Measurements from ENCODE around the gene CALHM3. TPM values are rescaled to one million over a fixed set of nuclear protein-coding genes. Genes with fewer than 3 reads are reported as not detected.

CALHM3 gene
- total and polyA plus RNA-seq, 7 experiments from 2014 or later, result not detected

GRCh38 chr10:103429647-103430046 lies 49.4 kb downstream of the CALHM3 start:
- peaks cover 16 to 58% (median 40%) of the 10 kb centered on the region in 7 donors for H3K4me1 Mint-ChIP-seq
- DNase-seq, result peak in 3 of 9 donors; percentile 18 to 39 (median 19)
- intact Hi-C loops (cut with micrococcal nuclease), result loop anchor here (1.0 to 2.0 kb wide), 3 partner anchors 23 to 61 kb away; partner anchors contain the start of gene CALHM2 (in 1 of the 2)
- H3K36me3 Mint-ChIP-seq, result peaks cover 16 to 53% (median 29%) of the 10 kb centered on the region in 5 donors
- Histone ChIP-seq H3K9me3 (ENCODE audit: control insufficient read depth in 2 of 3, low read length in 3 of 3) (no peaks in the 10 kb centered on the region), H3K36me3 (ENCODE audit: control insufficient read depth in 2 of 3, insufficient read depth in 3 of 3, low read length in 3 of 3) (peaks cover 0 to 59% (median 9%) of the 10 kb centered on the region in 3 experiments), H3K27me3 (ENCODE audit: control insufficient read depth in 2 of 2, insufficient read depth in 2 of 2, low read length in 2 of 2) (no peaks in the 10 kb centered on the region), H3K27ac (ENCODE audit: low read depth, low read length) (peak overlapping the region; percentile 19), H3K4me1 (ENCODE audit: control insufficient read depth in 2 of 2, insufficient read depth in 2 of 2, low read length in 2 of 2) (peaks cover 0 to 18% of the 10 kb centered on the region in 2 donors), H3K4me3 (ENCODE audit: low read length) (no peak overlapping the region)
- no peaks in the 10 kb centered on the region for H3K9me3 Mint-ChIP-seq
- H3K27ac Mint-ChIP-seq, result peak overlapping the region in 7 of 9 donors; percentile 18 to 79 (median 33)
- H3K4me3 Mint-ChIP-seq, result peak overlapping the region; percentile 31 to 81 (median 73)
- POLR2A ChIA-PET, result no interaction called here
- no peaks in the 10 kb centered on the region for H3K27me3 Mint-ChIP-seq
- peak; percentile 54 for ATAC-seq
- CTCF ChIA-PET, result interaction anchor here (1.0 kb wide), 1 partner anchor 14 kb away, joined by 4 read pairs; no protein-coding TSS in a partner anchor

- Histone ChIP-seq H3K27ac (ENCODE audit: low read depth, low read length) (no peak overlapping the region), H3K4me3 (ENCODE audit: low read length) (no peak overlapping the region), H3K9me3 (ENCODE audit: control insufficient read depth in 2 of 3, low read length in 3 of 3) (no peaks in the 10 kb centered on the region), H3K27me3 (ENCODE audit: control insufficient read depth in 2 of 2, insufficient read depth in 2 of 2, low read length in 2 of 2) (no peaks in the 10 kb centered on the region), H3K36me3 (ENCODE audit: control insufficient read depth in 2 of 3, insufficient read depth in 3 of 3, low read length in 3 of 3) (peaks cover 0 to 59% (median 6%) of the 10 kb centered on the region in 3 experiments), H3K4me1 (ENCODE audit: control insufficient read depth in 2 of 2, insufficient read depth in 2 of 2, low read length in 2 of 2) (peaks cover 0 to 18% of the 10 kb centered on the region in 2 donors)
- Mint-ChIP-seq H3K27me3 (no peaks in the 10 kb centered on the region), H3K4me3 (peak overlapping the region; percentile 50 to 81 (median 68)), H3K4me1 (peaks cover 16 to 58% (median 40%) of the 10 kb centered on the region in 7 donors), H3K9me3 (no peaks in the 10 kb centered on the region), H3K36me3 (peaks cover 16 to 58% (median 33%) of the 10 kb centered on the region in 5 donors), H3K27ac (peak overlapping the region in 7 of 9 donors; percentile 7 to 58 (median 26))
- POLR2A ChIA-PET, result no interaction called here
- intact Hi-C loops (cut with micrococcal nuclease), result loop anchor here (1.0 to 2.0 kb wide), 3 partner anchors 23 to 60 kb away; partner anchors contain the start of gene CALHM2 (in 1 of the 2)
- peak in 5 of 9 donors; percentile 26 to 37 (median 33) for DNase-seq
- ATAC-seq, result peak; percentile 36
- CTCF ChIA-PET, result no interaction called here
These were observed 49.9 kb downstream of the CALHM3 start for GRCh38 chr10:103428989-103429643.

- POLR2A ChIA-PET, result no interaction called here
- peaks cover 15 to 62% (median 42%) of the 10 kb centered on the region in 5 donors for H3K36me3 Mint-ChIP-seq
These were observed 51.2 kb downstream of the CALHM3 start for GRCh38 chr10:103427866-103428265.

DNA sequence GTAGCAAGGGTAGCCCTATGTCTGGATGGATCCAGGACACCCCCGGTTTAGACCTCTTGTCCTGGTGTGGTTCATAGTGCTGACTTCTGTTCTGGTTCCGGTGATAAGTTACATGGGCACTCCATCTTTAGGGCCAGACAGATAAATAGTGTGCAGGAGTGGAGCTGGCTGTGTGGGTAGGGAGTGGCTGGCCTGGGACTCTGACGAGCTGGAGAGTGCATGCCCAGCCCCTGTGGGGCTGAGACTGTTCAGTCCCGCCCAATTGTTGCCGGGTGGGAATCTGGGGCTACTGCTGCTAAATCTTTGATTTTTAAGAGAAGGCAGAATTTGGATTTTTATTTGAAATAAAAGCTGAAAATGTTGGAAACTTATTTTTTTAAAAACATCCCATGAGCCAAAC lies 55.3 kb downstream of the CALHM3 start:
- intact Hi-C loops (cut with micrococcal nuclease), result no loop called here
- DNase-seq (no peak), ATAC-seq (no peak)
- H3K27ac Mint-ChIP-seq, result peak overlapping the region in 2 of 9 donors; percentile 48 to 52
- no peak overlapping the region for H3K4me3 Mint-ChIP-seq
- Histone ChIP-seq H3K27ac (ENCODE audit: low read depth, low read length) (no peak overlapping the region), H3K4me3 (ENCODE audit: low read length) (no peak overlapping the region), H3K9me3 (ENCODE audit: control insufficient read depth in 2 of 3, low read length in 3 of 3) (no peaks in the 10 kb centered on the region), H3K36me3 (ENCODE audit: control insufficient read depth in 2 of 3, insufficient read depth in 3 of 3, low read length in 3 of 3) (peaks cover 22 to 83% (median 29%) of the 10 kb centered on the region in 3 experiments), H3K27me3 (ENCODE audit: control insufficient read depth in 2 of 2, insufficient read depth in 2 of 2, low read length in 2 of 2) (no peaks in the 10 kb centered on the region), H3K4me1 (ENCODE audit: control insufficient read depth in 2 of 2, insufficient read depth in 2 of 2, low read length in 2 of 2) (peaks cover 0 to 3% of the 10 kb centered on the region in 2 donors)
- no peaks in the 10 kb centered on the region for H3K9me3 Mint-ChIP-seq
- H3K4me1 Mint-ChIP-seq, result peaks cover 4 to 19% (median 15%) of the 10 kb centered on the region in 7 donors
- no peaks in the 10 kb centered on the region for H3K27me3 Mint-ChIP-seq
- POLR2A ChIA-PET, result no interaction called here
- peaks cover 9 to 60% (median 47%) of the 10 kb centered on the region in 5 donors for H3K36me3 Mint-ChIP-seq
- CTCF ChIA-PET, result interaction anchor here (0.7 kb wide), 1 partner anchor 320 kb away, joined by 3 read pairs; no protein-coding TSS in a partner anchor

More at GRCh38 chr10:103427866-103428265, 51.2 kb downstream of the CALHM3 start:
- Histone ChIP-seq H3K27me3 (ENCODE audit: control insufficient read depth in 2 of 2, insufficient read depth in 2 of 2, low read length in 2 of 2) (no peaks in the 10 kb centered on the region), H3K4me1 (ENCODE audit: control insufficient read depth in 2 of 2, insufficient read depth in 2 of 2, low read length in 2 of 2) (peaks cover 0 to 18% of the 10 kb centered on the region in 2 donors), H3K9me3 (ENCODE audit: control insufficient read depth in 2 of 3, low read length in 3 of 3) (no peaks in the 10 kb centered on the region), H3K27ac (ENCODE audit: low read depth, low read length) (no peak overlapping the region), H3K4me3 (ENCODE audit: low read length) (no peak overlapping the region), H3K36me3 (ENCODE audit: control insufficient read depth in 2 of 3, insufficient read depth in 3 of 3, low read length in 3 of 3) (peaks cover 3 to 59% (median 12%) of the 10 kb centered on the region in 3 experiments)
- Mint-ChIP-seq H3K4me3 (no peak overlapping the region), H3K9me3 (no peaks in the 10 kb centered on the region), H3K27me3 (no peaks in the 10 kb centered on the region), H3K4me1 (peaks cover 16 to 53% (median 39%) of the 10 kb centered on the region in 7 donors), H3K27ac (peak overlapping the region in 1 of 9 donors; percentile 25)
- ATAC-seq (no peak), DNase-seq (no peak)
- CTCF ChIA-PET, result no interaction called here
- intact Hi-C loops (cut with micrococcal nuclease), result loop anchor here in 1 of 2 donors (2.0 kb wide), 1 partner anchor 59 kb away; no protein-coding TSS in a partner anchor

Other genes with a start within 250 kb of the CALHM3 start
- gene RPEL1, start 233.4 kb downstream of the CALHM3 start, total RNA-seq, result not detected
- gene RPEL1, start 233.4 kb downstream of the CALHM3 start, polyA plus RNA-seq, result not detected
- under 1 TPM in 1 of 5 experiments, not detected in 4; 0.31 TPM for gene INA, start 202.1 kb downstream of the CALHM3 start, total RNA-seq
- not detected for gene INA, start 202.1 kb downstream of the CALHM3 start, polyA plus RNA-seq
- gene PCGF6, start 128.1 kb downstream of the CALHM3 start, total RNA-seq, result 10 to 100 TPM in 1 of 5 experiments, 1 to 10 TPM in 4; 4.3 to 12.0 (median 6.6) TPM
- gene PCGF6, start 128.1 kb downstream of the CALHM3 start, polyA plus RNA-seq, result 1 to 10 TPM; 6.8 to 7.9 TPM
- gene TAF5, start 111.3 kb downstream of the CALHM3 start, total RNA-seq, result 1 to 10 TPM; 4.7 to 8.9 (median 7.1) TPM
- 1 to 10 TPM; 2.4 to 4.4 TPM for gene TAF5, start 111.3 kb downstream of the CALHM3 start, polyA plus RNA-seq
- gene ATP5MK, start 82.8 kb downstream of the CALHM3 start, total RNA-seq, result 100 to 1,000 TPM; 106 to 334 (median 120) TPM
- 100 to 1,000 TPM; 339 to 525 TPM for gene ATP5MK, start 82.8 kb downstream of the CALHM3 start, polyA plus RNA-seq
- 10 to 100 TPM; 28.8 to 56.3 (median 38.8) TPM for gene PDCD11, start 82.6 kb downstream of the CALHM3 start, total RNA-seq
- gene PDCD11, start 82.6 kb downstream of the CALHM3 start, polyA plus RNA-seq, result 10 to 100 TPM in 1 of 2 donors, 1 to 10 TPM in 1; 7.5 to 15.9 TPM
- gene CALHM2, start 26.9 kb downstream of the CALHM3 start, total RNA-seq, result 10 to 100 TPM in 4 of 5 experiments, 1 to 10 TPM in 1; 3.4 to 67.2 (median 19.3) TPM
- gene CALHM2, start 26.9 kb downstream of the CALHM3 start, polyA plus RNA-seq, result 1 to 10 TPM; 2.0 to 6.4 TPM
- not detected for gene CALHM1, start 20.3 kb downstream of the CALHM3 start, total RNA-seq
- not detected for gene CALHM1, start 20.3 kb downstream of the CALHM3 start, polyA plus RNA-seq
- gene NEURL1, start 14.5 kb upstream of the CALHM3 start, total RNA-seq, result 1 to 10 TPM in 3 of 5 experiments, under 1 TPM in 2; 0.81 to 9.2 (median 1.1) TPM
- 1 to 10 TPM in 1 of 2 donors, under 1 TPM in 1; 0.76 to 1.1 TPM for gene NEURL1, start 14.5 kb upstream of the CALHM3 start, polyA plus RNA-seq

Data from naive thymus-derived CD4-positive, alpha-beta T cell (primary cell).